ENCODE measurements around the gene GALK2. TPM values are rescaled to one million over a fixed set of nuclear protein-coding genes. Genes with fewer than 3 reads are reported as not detected.
A peak's percentile ranks its signal among the peaks of the same experiment; 100 is the strongest.

The GALK2 gene
- total and polyA plus RNA-seq, 2 of the 8 experiments (the other 6 are each of a cell fraction or from before 2014, with no cell fraction given) = 8.7 to 16.1 TPM

DNA sequence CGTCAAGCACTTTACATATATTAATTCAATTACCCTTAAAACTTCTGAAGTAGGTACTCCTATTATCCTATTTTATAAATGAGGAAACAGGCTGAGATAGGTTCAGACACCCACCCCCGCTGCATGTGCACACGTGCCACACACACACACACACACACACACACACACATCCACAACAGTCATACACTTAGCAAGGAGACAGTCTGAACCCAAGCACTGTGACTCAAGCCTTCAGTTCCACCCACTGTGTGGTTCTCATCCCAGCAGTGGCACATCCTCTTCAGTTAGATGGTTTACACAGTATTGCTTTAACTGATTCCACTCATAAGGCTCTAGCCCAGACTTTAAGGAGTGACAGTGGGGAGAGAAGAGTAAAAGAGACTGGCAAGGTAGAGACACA lies 161.9 kb downstream of the GALK2 start:
- no peak overlapping the region for H3K4me3 ChIP-seq (ENCODE audit: extremely low read depth in 1 of 4, insufficient read depth in 2 of 4, low read depth in 3 of 4, low read length in 4 of 4)
- H2AK5ac ChIP-seq (ENCODE audit: low read depth, low read length) = no peak overlapping the region; the same call in 1 of the 2 replicates
- H3K23me2 ChIP-seq (ENCODE audit: low read depth, low read length) = no peaks in the 10 kb centered on the region; the same call in 1 of the 2 replicates
- H2BK20ac ChIP-seq (ENCODE audit: low read length) = no peak overlapping the region
- H2AFZ ChIP-seq (ENCODE audit: low read length) = no peak overlapping the region
- peak overlapping the region; percentile 17; the same call in 1 of the 2 replicates for H4K8ac ChIP-seq (ENCODE audit: extremely low read depth, insufficient read depth, low read length)
- no peaks in the 10 kb centered on the region for H4K20me1 ChIP-seq (replicated peaks in 1 of 2; ENCODE audit: control insufficient read depth in 1 of 2, insufficient read depth in 2 of 2, low read length in 2 of 2)
- WGBS, 2 experiments (ENCODE audit: extremely low coverage in 1 of 2, insufficient coverage in 1 of 2, insufficient read length in 1 of 2, insufficient replicate concordance in 2 of 2, low coverage in 1 of 2, low lambda C conversion rate in 2 of 2, missing lambda C conversion rate in 1 of 2) = 92% methylated on average over 3 of the region's 3 CpGs; no CpG with 5 or more reads in 1 of the 2 experiments
- H3K23ac ChIP-seq (ENCODE audit: insufficient read length) = no peak overlapping the region
- H3K4me1 ChIP-seq (replicated peaks in 1 of 4; ENCODE audit: control insufficient read depth in 3 of 4, insufficient read depth in 4 of 4, low read length in 3 of 4) = peaks cover 0 to 13% (median 8%) of the 10 kb centered on the region in 4 experiments; a peak in 4 of 7 replicates
- H3K56ac ChIP-seq (replicated peaks; ENCODE audit: insufficient read length, low read depth, low read length) = no peak overlapping the region
- no peak overlapping the region for H3K14ac ChIP-seq (ENCODE audit: insufficient read length)
- CTCF ChIA-PET (ENCODE audit: partially characterized antibody) = interaction anchor here (1.0 kb wide), 1 partner anchor 88 kb away, joined by 3 read pairs; no protein-coding TSS in a partner anchor
- no peak overlapping the region for H3K18ac ChIP-seq (ENCODE audit: extremely low read depth, low read length)
- DNase-seq (ENCODE audit: low read depth in 1 of 2, low spot score in 2 of 2) = no peak
- no peak overlapping the region for H4K5ac ChIP-seq (ENCODE audit: insufficient read length, low read depth, low read length)
- peak overlapping the region; percentile 62 for H2BK12ac ChIP-seq (ENCODE audit: low read depth, low read length)
- no peaks in the 10 kb centered on the region for H3K9me3 ChIP-seq (ENCODE audit: insufficient read depth in 2 of 2, low read depth in 1 of 2, low read length in 1 of 2)
- H2BK120ac ChIP-seq (replicated peaks; ENCODE audit: low read depth, low read length) = no peak overlapping the region
- FAIRE-seq = no peak
- no peak overlapping the region for H3K4ac ChIP-seq (replicated peaks; ENCODE audit: insufficient read length, low read depth, low read length)
- H3K4me2 ChIP-seq (ENCODE audit: insufficient read depth in 1 of 2, low read depth in 2 of 2, low read length in 2 of 2) = no peak overlapping the region
- H4K91ac ChIP-seq (replicated peaks; ENCODE audit: insufficient read length, low read length) = no peak overlapping the region
- no peak overlapping the region for H2BK15ac ChIP-seq (ENCODE audit: low read length)
- no peak overlapping the region for H3K27ac ChIP-seq (ENCODE audit: low read depth, low read length)
- no peaks in the 10 kb centered on the region for H3K36me3 ChIP-seq (ENCODE audit: control insufficient read depth in 2 of 4, insufficient read depth in 4 of 4, low read length in 3 of 4)
- H3K79me2 ChIP-seq (ENCODE audit: control insufficient read depth in 1 of 2, insufficient read depth in 2 of 2, low read length in 2 of 2) = no peaks in the 10 kb centered on the region; a peak in 1 of 4 replicates
- no peaks in the 10 kb centered on the region for H3K79me1 ChIP-seq (ENCODE audit: low read depth, low read length)
- no peaks in the 10 kb centered on the region for H3K27me3 ChIP-seq (replicated peaks in 1 of 4; ENCODE audit: control insufficient read depth in 3 of 4, extremely low read depth in 1 of 4, insufficient read depth in 3 of 4, low read length in 3 of 4)
- POLR2A ChIA-PET (ENCODE audit: partially characterized antibody) = no interaction called here
- H2BK5ac ChIP-seq (ENCODE audit: low read depth, low read length) = no peak overlapping the region
- no peak overlapping the region for H3K9ac ChIP-seq (replicated peaks in 1 of 4; ENCODE audit: extremely low read depth in 1 of 4, low read depth in 3 of 4, low read length in 3 of 4)
- no peak for TF ChIP-seq HDAC6 (IDR thresholded peaks at IDR 0.05; ENCODE audit: low read depth, low read length)
- TF ChIP-seq, protein P1, sequence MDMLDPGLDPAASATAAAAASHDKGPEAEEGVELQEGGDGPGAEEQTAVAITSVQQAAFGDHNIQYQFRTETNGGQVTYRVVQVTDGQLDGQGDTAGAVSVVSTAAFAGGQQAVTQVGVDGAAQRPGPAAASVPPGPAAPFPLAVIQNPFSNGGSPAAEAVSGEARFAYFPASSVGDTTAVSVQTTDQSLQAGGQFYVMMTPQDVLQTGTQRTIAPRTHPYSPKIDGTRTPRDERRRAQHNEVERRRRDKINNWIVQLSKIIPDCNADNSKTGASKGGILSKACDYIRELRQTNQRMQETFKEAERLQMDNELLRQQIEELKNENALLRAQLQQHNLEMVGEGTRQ (IDR thresholded peaks at IDR 0.05; ENCODE audit: low read length) = no peak
- TF ChIP-seq POLR2AphosphoS5 (IDR thresholded peaks at IDR 0.05; ENCODE audit: low read depth, low read length) = no peak
- no peak for TF ChIP-seq TAF1 (IDR thresholded peaks at IDR 0.05; ENCODE audit: low read depth, low read length)
- TF ChIP-seq SRF (IDR thresholded peaks at IDR 0.05; ENCODE audit: low read depth, low read length) = no peak
- TF ChIP-seq ZNF274 (IDR thresholded peaks at IDR 0.05; ENCODE audit: borderline replicate concordance, extremely low read depth, low read length) = no peak
- TF ChIP-seq SAP30 (IDR thresholded peaks at IDR 0.05; ENCODE audit: insufficient read depth, insufficient replicate concordance, low read length) = no peak
- TF ChIP-seq JUND (IDR thresholded peaks at IDR 0.05; ENCODE audit: low read length) = no peak
- TF ChIP-seq GABPA (IDR thresholded peaks at IDR 0.05; ENCODE audit: borderline replicate concordance, insufficient read depth, low read length) = no peak
- no peak for TF ChIP-seq BRCA1 (IDR thresholded peaks at IDR 0.05; ENCODE audit: low read depth, low read length)
- TF ChIP-seq RAD21 (IDR thresholded peaks at IDR 0.05 in 1 of 2, conservative IDR thresholded peaks at IDR 0.05 in 1 of 2; ENCODE audit: low read depth in 2 of 2, low read length in 2 of 2) = no peak
- TF ChIP-seq FOSL1 (IDR thresholded peaks at IDR 0.05; ENCODE audit: insufficient read depth, low read depth, low read length) = no peak
- no peak for TF ChIP-seq SP1 (IDR thresholded peaks at IDR 0.05; ENCODE audit: low read depth, low read length)

All from H1 (cell line).